Epithelial cell of proximal tubule (primary cell): ENCODE data around the gene SLC16A10. TPM values are rescaled to one million over a fixed set of nuclear protein-coding genes. Genes with fewer than 3 reads are reported as not detected.
"Not testable (repeated sequence)": the region's sequence is repeated elsewhere in the genome, so short reads cannot be mapped to it uniquely, and the experiment has no call there.

Experiments used
- DNase-seq: peaks from one replicate; pipeline ENCODE4 v3.0.0-alpha.2; 2011; ENCODE audit warnings: low read depth
- H3K4me3 ChIP-seq: 2 replicates; pipeline ENCODE4 v1.5.1; 2011; ENCODE audit warnings: low read depth, mild to moderate bottlenecking, low read length
- total RNA-seq: library from RNA; depleted of rRNA; stranded (reverse); fragments of >200 nt; gene quantifications from 2 replicates; pipeline ENCODE4 v1.2.3, GENCODE V29; 2015
- TF ChIP-seq, protein P1 (sequence below): conservative IDR thresholded peaks from 2 replicates; pipeline ENCODE4 v1.5.1; 2012; ENCODE audit warnings: low read depth, mild to moderate bottlenecking, low read length

The SLC16A10 gene
- total RNA-seq, 1 donor from 2014 or later = 0.63 TPM

DNA sequence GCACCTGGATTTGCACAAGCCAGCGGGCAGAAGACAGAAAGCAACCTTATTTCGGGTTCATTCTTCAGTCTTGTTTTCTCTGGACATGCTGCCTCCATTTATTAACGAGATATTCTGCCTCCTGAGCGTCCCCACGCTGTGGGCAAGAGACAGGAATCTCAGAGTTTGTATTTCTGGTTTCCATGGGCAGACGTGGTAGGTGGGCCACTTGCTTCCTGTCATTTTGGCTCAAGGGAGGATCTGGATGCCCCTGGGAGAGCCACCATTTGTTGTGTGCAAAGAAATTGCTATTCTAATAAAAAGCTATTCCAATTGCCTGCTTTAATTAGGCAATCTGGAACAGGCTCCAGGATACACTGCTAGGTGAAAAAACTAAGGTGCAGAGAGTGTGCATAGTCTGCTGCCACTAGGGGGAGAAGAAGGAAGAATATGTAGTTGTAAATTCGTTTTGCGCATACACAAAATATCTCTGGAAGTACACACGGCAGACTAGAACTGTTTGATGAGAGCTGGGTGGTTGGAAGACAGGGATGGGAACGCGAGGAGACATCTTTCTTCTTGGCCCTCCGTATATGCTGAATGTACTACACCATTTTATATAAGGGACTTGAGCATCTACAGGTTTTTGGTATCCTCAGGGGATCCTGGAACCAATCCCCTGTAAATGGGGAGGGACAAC is 30.1 kb upstream of the SLC16A10 start:
- no peak overlapping the region for H3K4me3 ChIP-seq
- no peak for DNase-seq
- TF ChIP-seq, protein P1, sequence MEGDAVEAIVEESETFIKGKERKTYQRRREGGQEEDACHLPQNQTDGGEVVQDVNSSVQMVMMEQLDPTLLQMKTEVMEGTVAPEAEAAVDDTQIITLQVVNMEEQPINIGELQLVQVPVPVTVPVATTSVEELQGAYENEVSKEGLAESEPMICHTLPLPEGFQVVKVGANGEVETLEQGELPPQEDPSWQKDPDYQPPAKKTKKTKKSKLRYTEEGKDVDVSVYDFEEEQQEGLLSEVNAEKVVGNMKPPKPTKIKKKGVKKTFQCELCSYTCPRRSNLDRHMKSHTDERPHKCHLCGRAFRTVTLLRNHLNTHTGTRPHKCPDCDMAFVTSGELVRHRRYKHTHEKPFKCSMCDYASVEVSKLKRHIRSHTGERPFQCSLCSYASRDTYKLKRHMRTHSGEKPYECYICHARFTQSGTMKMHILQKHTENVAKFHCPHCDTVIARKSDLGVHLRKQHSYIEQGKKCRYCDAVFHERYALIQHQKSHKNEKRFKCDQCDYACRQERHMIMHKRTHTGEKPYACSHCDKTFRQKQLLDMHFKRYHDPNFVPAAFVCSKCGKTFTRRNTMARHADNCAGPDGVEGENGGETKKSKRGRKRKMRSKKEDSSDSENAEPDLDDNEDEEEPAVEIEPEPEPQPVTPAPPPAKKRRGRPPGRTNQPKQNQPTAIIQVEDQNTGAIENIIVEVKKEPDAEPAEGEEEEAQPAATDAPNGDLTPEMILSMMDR = peak; percentile 93

GRCh38 chr6:111061508-111061907 is 25.8 kb upstream of the SLC16A10 start:
- H3K4me3 ChIP-seq = no peak overlapping the region
- TF ChIP-seq, protein P1 = no peak
- DNase-seq = no peak

DNA sequence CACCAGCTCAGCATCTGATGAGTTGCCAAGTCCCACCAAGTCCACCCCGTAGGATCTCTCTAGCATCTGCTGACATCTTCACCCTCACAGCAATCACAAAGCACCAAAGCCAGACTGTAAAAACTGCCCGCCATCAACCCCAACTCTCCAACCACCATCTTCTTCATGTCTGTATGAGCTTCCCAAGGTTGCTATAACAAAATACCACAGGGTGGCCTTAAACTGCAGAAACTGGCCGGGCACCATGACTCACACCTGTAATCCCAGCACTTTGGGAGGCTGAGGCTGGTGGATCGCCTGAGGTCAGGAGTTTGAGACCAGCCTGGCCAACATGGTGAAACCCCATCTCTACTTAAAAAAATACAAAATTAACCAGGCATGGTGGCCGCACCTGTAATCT is 25.3 kb upstream of the SLC16A10 start:
- DNase-seq, H3K4me3 ChIP-seq: not testable (repeated sequence)

- DNase-seq = not testable (repeated sequence)
Observed at GRCh38 chr6:111062860-111063259, 24.4 kb upstream of the SLC16A10 start.

GRCh38 chr6:111068109-111068865 is 19.0 kb upstream of the SLC16A10 start:
- DNase-seq = no peak
- no peak overlapping the region for H3K4me3 ChIP-seq
- TF ChIP-seq, protein P1 = no peak

More at GRCh38 chr6:111062860-111063259, 24.4 kb upstream of the SLC16A10 start:
- H3K4me3 ChIP-seq = not testable (repeated sequence)

DNA sequence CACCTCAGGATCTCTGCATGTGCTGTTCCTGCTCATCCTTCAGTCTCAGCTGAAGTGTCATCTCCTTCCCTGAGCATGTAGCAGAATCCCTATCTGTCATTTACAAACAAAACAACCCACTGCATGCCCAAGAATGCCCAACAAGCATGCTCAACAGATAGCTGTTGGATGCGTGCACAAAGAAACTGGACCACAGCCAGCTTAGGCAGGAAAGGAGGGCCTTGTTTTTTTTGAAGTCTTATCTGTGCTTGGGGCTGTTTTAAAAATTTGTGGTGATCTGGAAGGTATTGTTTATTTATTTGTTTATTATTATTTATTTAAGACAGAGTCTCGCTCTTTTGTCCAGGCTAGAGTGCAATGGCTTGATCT is 18.5 kb upstream of the SLC16A10 start:
- H3K4me3 ChIP-seq = no peak overlapping the region
- no peak for DNase-seq
- TF ChIP-seq, protein P1 = no peak

GRCh38 chr6:111069382-111070104 is 17.8 kb upstream of the SLC16A10 start:
- no peak overlapping the region for H3K4me3 ChIP-seq
- DNase-seq = no peak
- TF ChIP-seq, protein P1 = no peak
